ENCODE measurements around the gene TIPARP. TPM values are rescaled to one million over a fixed set of nuclear protein-coding genes. Genes with fewer than 3 reads are reported as not detected.
"Not testable (repeated sequence)": the region's sequence is repeated elsewhere in the genome, so short reads cannot be mapped to it uniquely, and the experiment has no call there.

The TIPARP gene
- polyA plus RNA-seq, 1 donor, result 27.8 TPM

DNA sequence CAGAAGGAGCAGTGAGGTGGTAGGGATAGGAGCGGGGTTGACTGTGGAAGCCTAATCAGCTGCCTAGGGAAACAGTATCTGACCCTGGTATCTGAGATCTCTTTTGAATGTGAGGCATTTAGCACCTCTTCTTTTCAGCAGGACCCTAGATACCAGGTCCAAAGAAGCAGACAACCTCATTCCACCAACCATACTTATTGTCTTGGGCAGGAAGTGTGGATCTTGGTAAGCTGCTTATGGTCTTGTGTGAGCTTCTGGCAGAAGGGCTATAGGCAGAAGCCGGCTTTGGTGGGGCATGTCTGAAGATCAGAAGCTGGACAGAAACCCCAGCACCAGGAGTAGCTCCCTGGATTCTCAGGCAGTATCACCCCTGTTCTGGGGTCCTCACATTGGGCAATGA lies 65.6 kb downstream of the TIPARP start:
- DNase-seq, result no peak

DNA sequence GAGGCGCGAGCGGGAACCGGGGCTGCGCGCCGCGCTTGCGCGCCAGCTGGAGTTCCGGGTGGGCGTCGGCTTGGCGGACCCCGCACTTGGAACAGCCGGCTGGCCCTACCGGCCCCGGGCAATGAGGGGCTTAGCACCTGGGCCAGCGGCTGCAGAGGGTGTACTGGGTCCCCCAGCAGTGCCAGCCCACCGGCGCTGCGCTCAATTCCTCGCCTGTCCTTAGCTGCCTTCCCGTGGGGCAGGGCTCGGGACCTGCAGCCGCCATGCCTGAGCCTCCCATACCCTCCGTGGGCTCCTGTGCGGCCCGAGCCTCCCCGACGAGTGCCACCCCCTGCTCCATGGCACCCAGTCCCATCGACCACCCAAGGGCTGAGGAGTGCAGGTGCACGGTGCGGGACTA lies 66.2 kb downstream of the TIPARP start:
- DNase-seq, result not testable (repeated sequence)

DNA sequence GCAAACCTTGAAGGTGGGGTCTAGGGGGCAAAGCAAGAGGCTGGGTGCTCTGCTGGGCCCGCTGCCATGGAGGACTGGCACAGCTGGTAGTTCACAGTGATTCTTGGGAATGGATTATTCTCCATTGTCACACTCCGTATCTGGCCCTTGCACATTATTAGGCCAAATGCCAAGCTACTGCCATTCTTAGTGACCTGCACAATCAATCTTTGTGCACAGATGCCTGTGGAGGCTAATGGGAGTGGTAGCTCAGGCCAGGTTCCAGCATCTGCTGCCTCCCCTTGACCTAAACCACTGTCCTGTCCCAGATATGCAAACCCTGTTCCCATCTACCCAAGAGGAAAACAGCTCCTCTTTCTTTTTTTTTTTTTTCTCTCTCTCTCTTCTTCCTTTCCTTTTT lies 67.5 kb downstream of the TIPARP start:
- no peak for DNase-seq

DNA sequence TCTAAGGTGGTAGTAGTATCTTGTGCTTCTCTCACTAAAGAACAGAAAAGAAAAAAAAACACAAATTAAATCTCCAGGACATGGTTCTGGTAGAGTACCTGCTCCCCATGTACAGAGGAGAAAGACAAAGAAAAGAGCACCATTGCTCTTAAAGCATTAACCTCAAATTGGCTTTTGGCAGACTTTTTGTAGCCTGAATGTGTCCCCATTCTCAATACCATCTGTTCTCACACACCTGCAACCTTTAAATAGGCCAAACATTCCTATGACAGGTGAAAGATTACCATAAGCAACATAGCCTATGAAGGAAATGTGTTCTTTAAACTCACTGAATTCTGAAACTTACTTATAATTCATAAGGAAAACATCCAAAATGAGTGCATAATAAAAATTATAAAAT lies 68.0 kb downstream of the TIPARP start:
- no peak for DNase-seq

DNA sequence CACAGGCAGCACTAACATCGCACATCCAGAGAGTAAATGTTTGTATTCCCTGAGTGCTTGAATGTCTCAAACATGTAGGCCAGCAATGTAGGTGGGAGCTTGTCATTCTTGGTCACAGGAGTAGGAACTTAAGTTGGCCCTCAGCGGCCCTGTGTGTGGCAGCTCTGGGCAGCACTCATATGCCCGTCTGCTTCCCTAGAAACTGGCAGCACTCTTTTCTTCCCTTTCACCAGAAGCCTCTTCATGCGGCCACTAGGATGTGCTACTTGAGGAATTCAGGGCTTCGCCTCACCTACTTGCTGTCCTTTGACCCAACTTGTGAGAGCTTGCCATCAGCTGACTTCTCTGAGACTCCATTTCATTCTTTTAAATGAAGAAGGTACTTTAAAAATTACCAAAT lies 69.5 kb downstream of the TIPARP start:
- DNase-seq, result no peak

DNA sequence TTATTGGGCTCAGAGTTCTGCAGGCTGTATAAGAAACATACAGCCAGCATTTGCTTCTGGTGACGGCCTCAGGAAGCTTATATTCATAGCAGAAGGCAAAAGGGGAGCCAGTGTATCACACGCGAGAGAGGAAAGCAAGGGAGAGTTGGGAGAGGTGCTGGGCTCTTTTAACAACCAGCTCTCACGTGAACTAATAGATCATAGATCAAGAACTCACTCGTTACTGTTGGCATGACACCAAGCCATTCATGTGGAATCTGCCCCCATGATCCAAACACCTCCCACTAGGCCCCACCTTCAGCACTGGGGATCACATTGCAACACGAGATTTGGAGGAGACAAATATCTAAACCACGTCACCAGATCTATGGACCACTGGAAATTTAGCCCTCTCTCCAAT lies 70.2 kb downstream of the TIPARP start:
- no peak for DNase-seq

DNA sequence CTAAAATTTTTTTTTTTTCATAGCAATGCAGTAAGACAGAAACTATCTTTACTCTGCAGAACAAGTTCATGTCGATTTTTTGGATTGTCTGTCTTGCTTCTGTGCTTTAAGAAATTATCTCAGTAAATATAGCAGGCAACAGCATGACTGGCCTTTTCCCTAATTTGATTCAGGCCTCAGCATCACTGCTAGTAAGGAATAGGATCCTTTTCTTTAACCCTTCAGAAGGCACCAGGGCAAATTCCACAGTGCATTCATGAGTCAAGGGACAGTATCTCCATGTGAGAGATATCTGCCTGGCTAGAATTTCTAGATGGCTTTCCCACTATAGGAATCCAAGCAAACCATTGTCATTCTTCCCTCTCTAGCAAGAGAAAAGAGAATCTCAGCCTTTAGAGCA lies 71.4 kb downstream of the TIPARP start:
- DNase-seq, result no peak

DNA sequence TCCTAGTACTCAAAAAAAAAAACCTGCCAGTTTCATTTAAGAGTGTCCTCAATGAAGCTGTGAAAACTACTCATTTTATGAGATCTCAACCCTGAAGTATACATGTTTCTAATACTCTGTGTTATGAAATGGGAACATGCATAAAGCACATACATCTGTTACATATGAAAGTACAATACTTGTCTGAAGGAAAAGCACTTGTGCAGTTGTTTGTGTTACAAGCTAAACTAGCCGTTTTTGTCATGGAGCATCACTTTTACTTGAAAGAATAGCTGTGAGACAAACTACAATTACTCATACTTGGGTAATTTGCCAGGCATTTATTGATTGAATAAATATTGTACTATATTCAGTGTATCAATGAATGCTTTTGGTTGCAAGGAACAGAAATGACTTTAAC lies 72.7 kb downstream of the TIPARP start:
- DNase-seq, result no peak

DNA sequence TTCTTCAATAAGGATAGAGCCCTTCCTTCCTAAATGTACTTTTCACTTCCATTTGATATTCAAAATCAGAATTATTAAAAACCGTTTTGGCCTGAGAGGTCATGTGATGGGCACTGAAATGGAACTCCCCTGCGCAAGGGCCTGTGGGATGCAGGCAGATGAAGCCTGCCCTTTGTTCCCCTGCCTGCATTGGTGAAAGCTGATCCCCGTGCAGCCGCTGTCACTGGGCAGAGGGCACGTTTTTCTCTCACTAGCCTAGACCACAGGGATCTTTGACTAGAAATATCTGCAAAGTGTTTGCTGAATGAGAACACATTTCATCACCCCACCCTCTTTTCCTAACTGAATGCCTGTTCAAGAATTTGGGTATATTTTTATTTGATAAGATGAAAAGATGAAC lies 74.9 kb downstream of the TIPARP start:
- DNase-seq, result peak; percentile 53

DNA sequence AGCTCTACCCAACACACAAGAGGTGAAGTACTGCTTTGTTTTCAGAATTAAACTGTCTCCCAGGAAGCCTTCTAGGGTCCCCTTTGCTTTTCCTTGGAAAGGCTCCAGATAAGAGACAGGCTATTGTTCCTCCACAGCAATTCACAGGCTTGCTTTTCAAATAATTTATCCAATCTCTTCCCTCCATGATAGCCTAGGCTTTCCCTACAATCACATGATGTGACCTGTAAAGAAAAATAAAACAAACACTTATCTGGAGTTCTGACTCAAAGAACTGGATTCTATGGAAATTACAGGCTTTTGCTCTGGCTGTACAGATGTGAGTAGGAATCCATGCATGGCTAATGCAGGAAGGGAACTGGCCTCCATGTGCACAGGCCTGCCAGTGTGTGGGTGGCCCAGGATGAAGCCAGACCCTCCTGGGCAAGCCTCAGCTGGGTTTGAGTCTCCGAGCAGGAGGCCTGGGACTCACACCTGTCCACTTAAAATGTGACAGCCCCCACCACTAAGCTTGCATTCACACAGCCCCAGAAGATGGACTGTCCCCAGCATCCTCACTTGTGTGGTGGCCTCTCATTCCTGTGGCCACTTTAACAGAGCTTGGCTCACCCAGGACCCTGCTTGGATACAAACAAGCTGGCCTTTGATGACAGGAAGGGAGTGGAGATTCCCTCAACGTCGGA lies 75.9 kb downstream of the TIPARP start:
- DNase-seq, result no peak

DNA sequence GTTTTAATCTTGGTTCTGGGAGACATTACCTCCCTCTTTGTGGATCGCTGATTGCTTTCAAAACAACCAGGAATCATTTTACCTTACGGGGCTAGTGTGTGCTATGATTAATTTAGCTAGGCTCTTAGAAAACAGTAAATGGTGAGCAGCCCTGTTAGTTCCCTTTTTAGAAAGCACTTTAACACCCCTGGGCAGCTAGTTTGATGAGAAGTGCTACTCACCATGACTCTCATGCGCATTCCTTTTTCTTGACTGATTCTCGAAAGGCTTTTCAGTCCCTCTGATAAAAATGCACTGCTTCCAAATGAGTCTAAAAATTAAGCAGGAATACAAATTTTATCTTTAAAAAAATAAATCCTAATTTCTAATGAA lies 76.5 kb downstream of the TIPARP start:
- DNase-seq, result peak; percentile 40

DNA sequence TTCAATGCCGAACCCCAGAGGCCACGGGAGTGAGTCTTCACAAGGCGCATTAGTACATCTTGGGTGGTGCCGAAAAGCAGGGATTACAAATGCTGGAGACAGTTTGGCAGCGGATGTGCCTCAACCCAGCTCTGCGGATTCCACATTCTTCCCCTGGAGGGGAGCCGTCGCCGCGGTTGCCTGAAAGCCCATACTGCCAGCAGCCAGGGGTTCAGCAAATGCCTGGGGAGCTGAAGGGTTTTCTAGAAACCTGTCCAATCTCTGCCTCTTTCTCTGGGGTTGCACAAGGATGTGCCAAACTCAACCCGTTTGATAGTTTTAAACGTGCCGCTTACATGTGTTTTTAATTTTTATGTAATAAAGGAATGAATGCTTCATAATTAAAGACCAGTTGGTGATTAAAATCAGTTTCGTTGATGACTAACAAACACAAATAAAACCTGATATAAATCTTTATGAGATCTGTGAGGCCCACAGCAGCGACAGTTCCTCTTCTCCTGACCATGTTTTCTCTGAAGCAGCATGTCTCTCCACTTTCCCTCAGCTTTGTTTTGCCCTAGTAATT lies 77.2 kb downstream of the TIPARP start:
- peak; percentile 32 for DNase-seq

Other genes with a start within 250 kb of the TIPARP start
- gene SSR3, start 119.5 kb upstream of the TIPARP start, polyA plus RNA-seq (ENCODE audit: insufficient read length), result 159 TPM
- 3.2 TPM for gene LEKR1, start 151.8 kb downstream of the TIPARP start, polyA plus RNA-seq (ENCODE audit: insufficient read length)